Colonic mucosa (tissue), 4 donors: ENCODE measurements around the gene EPS8L3. TPM values are rescaled to one million over a fixed set of nuclear protein-coding genes. Genes with fewer than 3 reads are reported as not detected.
"Not testable (repeated sequence)": the region's sequence is repeated elsewhere in the genome, so short reads cannot be mapped to it uniquely, and the experiment has no call there.

Source experiments
- DNase-seq: peaks from one replicate; pipeline ENCODE4 v3.0.0-alpha.2; 2020
- H3K27ac ChIP-seq: fragments of 200-600 bp; one replicate; pipeline ENCODE4 v1.8.0; 2021
- H3K27me3 ChIP-seq: fragments of 200-600 bp; one replicate; pipeline ENCODE4 v1.8.0; 2021
- H3K36me3 ChIP-seq: fragments of 200-600 bp; one replicate; pipeline ENCODE4 v1.8.0; 2021
- H3K4me1 ChIP-seq: fragments of 200-600 bp; one replicate; pipeline ENCODE4 v1.8.0; 2021; ENCODE audit warnings: mild to moderate bottlenecking
- H3K4me3 ChIP-seq: fragments of 200-600 bp; one replicate; pipeline ENCODE4 v1.8.0; 2021
- H3K9ac ChIP-seq, 2 donors: one replicate each; pipeline ENCODE4 v1.7.0; 2013; ENCODE audit warnings: control low read depth in 2 of 2, low read depth in 2 of 2, low read length in 2 of 2
- H3K9me3 ChIP-seq: fragments of 200-600 bp; one replicate; pipeline ENCODE4 v1.8.0; 2021
- CTCF ChIP-seq: fragments of 200-600 bp; IDR thresholded peaks from one replicate; pipeline ENCODE4 v1.8.0; 2022; ENCODE audit warnings: antibody characterized with exemption, mild to moderate bottlenecking
- intact Hi-C: fragments of 100-400 bp; cut with DNase I; formaldehyde crosslinking; loops from one replicate; pipeline ENCODE4 v1.14.1; 2022
- total RNA-seq, 2 donors: library from RNA; stranded (reverse); fragmentation: NEBNext Ultra II Directional in 1 of 2; extraction: Animal tissue kit (Norgen Biotek cat#: 25700) in 1 of 2; gene quantifications; one replicate each; pipeline ENCODE4 v1.2.1, GENCODE V29; 2021
- donor health status: healthy.
- donor health status: DM: no; HTN: no; CAD: no.
- donor health status: DM: no; HTN: no; CAD: no.

Gene EPS8L3
- total RNA-seq, 2 donors from 2014 or later: 283 to 290 TPM

- no peak for TF ChIP-seq CTCF
- H3K9ac ChIP-seq: no peak overlapping the region
- H3K27me3 ChIP-seq: no peaks in the 10 kb centered on the region
- peak; percentile 9 for DNase-seq
- peaks cover 9% of the 10 kb centered on the region for H3K36me3 ChIP-seq
- no peaks in the 10 kb centered on the region for H3K4me1 ChIP-seq
- no peak overlapping the region for H3K4me3 ChIP-seq
- intact Hi-C loops: no loop called here
- H3K27ac ChIP-seq: no peak overlapping the region
- no peaks in the 10 kb centered on the region for H3K9me3 ChIP-seq
Observed at GRCh38 chr1:109750241-109750882, 13.4 kb downstream of the EPS8L3 start.

- no peaks in the 10 kb centered on the region for H3K27me3 ChIP-seq
- DNase-seq: no peak
Observed at GRCh38 chr1:109749221-109749620, 14.5 kb downstream of the EPS8L3 start.

DNA sequence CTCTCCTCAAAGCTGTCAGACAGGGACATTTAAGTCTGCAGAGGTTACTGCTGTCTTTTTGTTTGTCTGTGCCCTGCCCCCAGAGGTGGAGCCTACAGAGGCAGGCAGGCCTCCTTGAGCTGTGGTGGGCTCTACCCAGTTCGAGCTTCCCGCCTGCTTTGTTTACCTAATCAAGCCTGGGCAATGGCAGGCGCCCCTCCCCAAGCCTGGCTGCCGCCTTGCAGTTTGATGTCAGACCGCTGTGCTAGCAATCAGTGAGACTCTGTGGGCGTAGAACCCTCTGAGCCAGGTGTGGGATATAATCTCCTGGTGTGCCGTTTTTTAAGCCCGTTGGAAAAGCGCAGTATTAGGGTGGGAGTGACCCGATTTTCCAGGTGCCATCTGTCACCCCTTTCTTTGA lies 15.4 kb downstream of the EPS8L3 start:
- H3K36me3 ChIP-seq, H3K4me3 ChIP-seq, intact Hi-C loops, H3K9me3 ChIP-seq, H3K27me3 ChIP-seq, H3K27ac ChIP-seq, H3K9ac ChIP-seq, DNase-seq, H3K4me1 ChIP-seq: not testable (repeated sequence)

More at GRCh38 chr1:109749221-109749620, 14.5 kb downstream of the EPS8L3 start:
- Histone ChIP-seq H3K36me3 (peaks cover 9% of the 10 kb centered on the region), H3K4me3 (no peak overlapping the region), H3K4me1 (no peaks in the 10 kb centered on the region), H3K9ac (no peak overlapping the region), H3K9me3 (no peaks in the 10 kb centered on the region), H3K27ac (no peak overlapping the region)
- intact Hi-C loops: no loop called here
- no peak for TF ChIP-seq CTCF

- TF ChIP-seq CTCF: no peak
- DNase-seq: no peak
- intact Hi-C loops: no loop called here
- no peaks in the 10 kb centered on the region for H3K27me3 ChIP-seq
- peak within 1 kb of the TSS; percentile 68 to 76 for H3K9ac ChIP-seq
- peak within 1 kb of the TSS; percentile 73 for H3K4me3 ChIP-seq
- H3K9me3 ChIP-seq: no peaks in the 10 kb centered on the region
- H3K4me1 ChIP-seq: peaks cover 7% of the 10 kb centered on the region
- peak within 1 kb of the TSS; percentile 50 for H3K27ac ChIP-seq
- no peaks in the 10 kb centered on the region for H3K36me3 ChIP-seq
Observed at GRCh38 chr1:109740615-109741373, 22.9 kb downstream of the EPS8L3 start, which contains the start of gene GSTM3. Gene GSTM3, minus strand, starts transcription at chr1:109741038. Its CDS starts 751 bp downstream, at chr1:109740287.

DNA sequence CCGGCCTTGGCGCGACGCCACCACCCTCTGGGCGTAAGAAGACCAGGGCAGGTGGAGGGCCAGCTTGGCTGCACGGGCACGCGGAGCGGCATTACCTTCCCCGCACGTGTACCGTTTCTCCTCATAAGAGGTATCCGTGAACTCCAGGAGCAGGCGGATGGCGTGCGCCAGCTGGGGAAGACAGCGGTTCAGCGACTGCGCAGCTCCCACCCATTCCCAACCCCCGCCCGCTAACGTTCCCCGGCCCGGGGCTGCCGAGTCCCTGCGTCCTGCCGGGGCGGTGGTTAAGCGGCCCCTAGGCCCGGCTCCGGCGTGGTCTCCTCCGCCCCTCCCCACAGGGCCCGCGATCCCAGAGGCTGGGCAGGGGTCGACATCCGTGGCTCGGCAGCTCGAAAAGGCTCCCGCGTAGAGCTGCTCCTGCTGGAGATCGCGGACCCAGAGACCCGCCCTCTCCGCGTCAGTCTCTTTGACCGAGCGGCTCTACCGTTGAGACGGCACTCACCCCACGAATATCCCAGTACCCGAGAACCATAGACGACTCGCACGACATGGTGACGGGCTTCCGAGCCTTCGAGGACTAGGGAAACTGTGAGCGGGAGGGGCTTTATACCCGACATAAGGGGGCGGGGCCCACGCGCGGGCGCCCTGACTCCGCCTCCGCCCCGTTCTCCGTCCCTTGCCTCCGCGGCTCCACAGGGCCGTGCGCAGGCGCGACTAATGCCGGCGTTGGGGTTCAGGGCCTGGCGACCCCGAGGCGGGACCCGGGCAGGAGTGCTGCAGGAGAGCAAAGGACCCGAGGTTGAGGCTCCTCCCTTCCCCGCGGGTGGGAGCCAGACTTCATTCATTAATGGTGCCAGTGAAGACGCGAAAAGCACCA lies 23.7 kb downstream of the EPS8L3 start:
- Histone ChIP-seq H3K9ac (peak overlapping the region; percentile 68 to 76), H3K27me3 (no peaks in the 10 kb centered on the region), H3K4me1 (peaks cover 7% of the 10 kb centered on the region), H3K36me3 (no peaks in the 10 kb centered on the region), H3K27ac (peak overlapping the region; percentile 50), H3K9me3 (no peaks in the 10 kb centered on the region), H3K4me3 (peak overlapping the region; percentile 73)
- intact Hi-C loops: no loop called here
- no peak for TF ChIP-seq CTCF
- DNase-seq: peak; percentile 83
